HUDEP-2 (cell line): Measurements from ENCODE around the gene TMEM231.
"Not testable (repeated sequence)": the region's sequence is repeated elsewhere in the genome, so short reads cannot be mapped to it uniquely, and the experiment has no call there.

Experiments
- DNase-seq, 76 experiments: peaks; one replicate each; lab custom pipeline; 2025; ENCODE audit not compliant: unreplicated experiment in 76 of 76; lab: John Stamatoyannopoulos, UW

TMEM231 gene, protein sequence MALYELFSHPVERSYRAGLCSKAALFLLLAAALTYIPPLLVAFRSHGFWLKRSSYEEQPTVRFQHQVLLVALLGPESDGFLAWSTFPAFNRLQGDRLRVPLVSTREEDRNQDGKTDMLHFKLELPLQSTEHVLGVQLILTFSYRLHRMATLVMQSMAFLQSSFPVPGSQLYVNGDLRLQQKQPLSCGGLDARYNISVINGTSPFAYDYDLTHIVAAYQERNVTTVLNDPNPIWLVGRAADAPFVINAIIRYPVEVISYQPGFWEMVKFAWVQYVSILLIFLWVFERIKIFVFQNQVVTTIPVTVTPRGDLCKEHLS

DNA sequence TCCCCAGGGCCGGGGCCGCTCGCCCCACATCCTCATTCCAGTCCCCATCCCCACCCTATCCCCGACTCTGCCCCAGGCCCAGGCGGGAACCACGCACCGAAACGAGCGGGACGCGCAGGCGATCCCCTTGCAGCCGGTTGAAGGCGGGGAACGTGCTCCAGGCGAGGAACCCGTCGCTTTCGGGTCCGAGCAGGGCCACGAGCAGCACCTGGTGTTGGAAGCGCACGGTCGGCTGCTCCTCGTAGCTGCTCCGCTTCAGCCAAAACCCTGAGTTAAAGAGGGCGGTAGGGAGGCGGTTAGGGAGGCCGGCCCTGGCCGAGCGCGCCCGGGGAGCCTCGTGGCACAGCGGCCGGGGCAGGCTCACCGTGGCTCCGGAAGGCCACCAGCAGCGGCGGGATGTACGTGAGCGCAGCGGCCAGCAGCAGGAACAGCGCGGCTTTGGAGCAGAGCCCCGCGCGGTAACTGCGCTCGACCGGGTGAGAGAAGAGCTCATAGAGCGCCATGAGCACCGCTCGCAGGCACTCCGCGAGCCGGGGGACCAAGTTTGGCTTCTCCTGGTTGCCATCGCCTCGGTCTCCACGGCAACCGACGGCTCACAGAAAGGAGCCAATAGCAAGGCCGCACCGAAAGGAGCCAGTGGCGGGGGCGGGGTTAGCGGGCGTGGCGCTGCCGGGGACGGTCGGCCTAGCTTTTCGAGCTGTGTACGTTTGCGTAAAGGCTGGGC, at the start of gene TMEM231:
TSS of gene TMEM231 (minus strand) at position 546 of the 724 bp plus-strand sequence. CDS start at position 503, 43 bp downstream.
- DNase-seq: peak; percentile 30 to 96 (median 91)

DNA sequence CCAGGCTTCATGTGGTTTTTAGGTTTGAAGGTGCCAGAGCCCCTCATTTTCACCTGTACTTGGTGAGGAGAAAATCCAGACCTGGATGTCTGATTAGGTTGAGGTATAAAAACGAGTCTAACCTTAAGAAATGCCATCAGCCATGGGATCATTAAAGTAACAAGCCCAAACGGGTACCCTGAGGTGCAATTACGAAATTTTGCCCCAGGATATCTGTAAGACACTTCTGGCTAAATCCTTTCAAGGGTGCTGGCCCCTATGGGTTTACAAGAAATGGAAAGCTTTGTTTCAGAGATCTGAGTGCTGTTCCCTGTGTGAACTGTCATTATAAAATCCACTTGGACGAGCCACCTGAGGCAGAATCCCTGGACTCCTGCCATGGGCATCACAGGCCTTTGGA, 47.2 kb upstream of the TMEM231 start:
- no peak for DNase-seq

DNA sequence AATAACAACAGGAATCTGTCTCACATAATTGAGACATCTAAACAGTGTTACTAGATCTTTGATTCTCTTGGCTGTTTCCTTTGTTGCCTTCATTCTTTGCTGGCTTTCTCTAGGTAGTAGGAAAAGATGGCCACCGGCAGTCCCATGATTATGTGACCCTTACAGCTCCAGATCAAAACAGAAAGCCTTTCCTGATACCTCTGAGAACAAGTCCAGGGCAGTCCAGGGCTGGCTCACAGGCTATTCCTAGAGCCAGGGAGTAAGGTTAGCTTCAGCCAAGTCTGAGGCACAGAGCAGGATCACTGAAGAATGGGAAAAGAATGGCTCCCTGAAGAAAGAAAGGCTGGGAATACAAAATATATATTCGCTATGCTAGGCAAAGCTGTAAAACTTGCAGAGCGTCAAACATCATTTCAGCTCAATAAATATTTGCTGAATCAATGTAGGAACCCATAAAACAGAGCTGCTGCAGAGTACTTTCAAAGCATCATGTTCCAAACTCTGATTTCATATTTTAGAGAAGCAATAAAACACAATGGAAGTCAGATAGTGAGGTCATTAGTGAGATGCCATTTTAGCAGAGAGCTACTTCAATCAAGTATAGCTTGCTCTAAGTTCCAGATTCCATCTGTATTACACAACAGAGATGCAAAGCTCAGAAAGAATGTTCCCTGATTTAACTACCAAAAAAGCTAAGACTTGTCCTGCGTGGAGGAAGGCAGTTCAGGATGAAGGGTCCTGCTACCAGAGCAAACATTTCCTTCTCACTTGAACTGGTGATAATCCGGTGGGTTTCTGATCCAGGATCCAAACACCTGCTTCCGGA, 43.6 kb upstream of the TMEM231 start:
- DNase-seq: no peak

GRCh38 chr16:75593825-75594820, 38.1 kb upstream of the TMEM231 start:
- DNase-seq: no peak

DNA sequence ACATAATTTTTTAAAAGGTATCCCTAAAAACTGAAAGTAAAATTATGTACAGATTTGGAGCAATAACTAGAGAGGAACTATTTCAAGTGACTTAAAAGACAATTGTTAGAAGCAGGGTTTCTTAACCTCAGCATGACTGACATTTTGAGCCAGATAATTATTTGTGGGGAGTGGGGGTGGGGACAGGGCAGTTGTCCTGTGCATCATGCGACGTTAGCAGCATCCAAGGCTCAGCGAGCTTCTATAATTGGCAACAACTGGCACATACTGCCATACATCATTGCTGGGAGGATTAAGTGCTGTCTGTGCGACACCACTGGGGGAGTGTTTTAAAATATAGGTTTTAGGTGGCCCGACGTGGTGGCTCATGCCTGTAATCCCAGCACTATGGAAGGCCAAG, 37.3 kb upstream of the TMEM231 start:
- no peak for DNase-seq

DNA sequence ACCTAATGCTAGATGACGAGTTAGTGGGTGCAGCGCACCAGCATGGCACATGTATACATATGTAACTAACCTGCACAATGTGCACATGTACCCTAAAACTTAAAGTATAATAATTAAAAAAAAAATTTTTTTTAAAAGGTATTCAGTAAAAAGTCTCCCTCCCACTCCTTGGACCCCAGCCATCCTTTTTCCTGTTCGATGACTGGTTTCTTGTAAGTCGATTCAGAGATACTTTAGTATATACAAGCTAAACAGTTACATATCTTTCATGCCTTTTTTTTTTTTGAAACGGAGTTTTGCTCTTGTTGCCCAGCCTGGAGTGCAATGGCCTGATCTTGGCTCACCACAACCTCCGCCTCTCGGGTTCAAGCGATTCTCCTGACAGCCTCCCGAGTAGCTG, 35.9 kb upstream of the TMEM231 start:
- not testable (repeated sequence) for DNase-seq

DNA sequence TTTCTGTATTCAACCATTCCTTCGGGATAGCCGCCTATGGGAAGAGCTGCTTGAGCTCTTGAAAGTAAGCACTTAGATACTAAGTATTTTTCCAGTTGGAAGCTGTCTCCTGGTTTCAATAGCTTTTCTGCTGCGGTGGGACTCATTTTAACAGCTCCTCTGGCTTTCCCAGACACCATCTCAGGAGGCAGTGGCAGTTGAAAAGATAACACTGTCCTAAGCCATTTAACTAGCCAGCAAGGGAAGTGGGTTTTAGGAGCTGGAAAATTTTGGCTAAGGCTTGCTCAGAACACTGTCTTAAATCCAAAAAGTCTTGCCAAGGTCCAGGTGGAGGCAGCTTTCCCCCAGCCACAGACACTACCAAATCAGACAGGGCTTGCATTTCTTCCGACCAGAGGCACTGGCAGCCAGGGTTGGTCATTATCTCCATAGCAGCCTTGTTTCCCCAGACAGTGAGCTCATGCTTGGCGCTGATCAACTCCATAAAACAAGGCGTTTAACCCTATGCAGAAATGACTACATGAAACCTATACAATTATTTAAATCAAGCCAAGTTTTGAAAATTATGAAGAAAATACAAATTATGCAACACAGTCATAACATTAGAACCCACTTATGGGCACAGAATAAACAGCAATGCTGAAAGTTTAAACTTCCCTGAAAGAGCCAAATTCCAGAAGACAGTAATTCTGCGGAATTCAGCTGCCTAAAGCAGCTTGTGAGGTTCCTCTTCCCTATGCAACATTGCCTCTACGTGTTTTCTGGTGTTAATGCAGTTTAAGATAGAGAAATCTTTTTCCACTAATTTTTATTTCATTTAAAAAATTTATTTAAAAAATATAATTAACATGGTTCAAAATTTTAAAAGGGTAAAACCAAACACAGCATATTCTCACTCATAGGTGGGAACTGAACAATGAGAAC, 35.1 kb upstream of the TMEM231 start:
- DNase-seq: peak in 4 of 76 experiments; percentile 5 to 12 (median 10)

DNA sequence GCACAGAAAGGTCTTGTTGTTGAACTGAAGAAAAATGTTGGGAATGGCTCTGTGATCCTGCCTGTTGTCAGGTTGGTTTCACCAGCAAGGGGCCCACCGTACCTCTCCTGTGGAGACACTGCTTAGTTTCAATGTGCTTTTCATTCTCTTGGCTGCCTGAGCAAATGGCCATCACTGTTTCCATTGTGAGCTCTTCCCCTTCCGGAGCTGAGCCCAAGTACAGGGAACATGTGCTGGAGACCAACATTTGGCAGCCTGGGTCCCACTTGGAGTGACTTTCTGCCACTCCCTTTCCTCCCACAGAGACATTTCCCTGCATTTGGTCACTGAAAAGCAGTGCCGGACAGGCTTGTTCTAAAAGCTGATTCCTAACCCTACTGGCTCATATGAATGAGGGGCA, 33.3 kb upstream of the TMEM231 start:
- DNase-seq: no peak

- DNase-seq: no peak
Measured at GRCh38 chr16:75588716-75589115, 32.7 kb upstream of the TMEM231 start.

DNA sequence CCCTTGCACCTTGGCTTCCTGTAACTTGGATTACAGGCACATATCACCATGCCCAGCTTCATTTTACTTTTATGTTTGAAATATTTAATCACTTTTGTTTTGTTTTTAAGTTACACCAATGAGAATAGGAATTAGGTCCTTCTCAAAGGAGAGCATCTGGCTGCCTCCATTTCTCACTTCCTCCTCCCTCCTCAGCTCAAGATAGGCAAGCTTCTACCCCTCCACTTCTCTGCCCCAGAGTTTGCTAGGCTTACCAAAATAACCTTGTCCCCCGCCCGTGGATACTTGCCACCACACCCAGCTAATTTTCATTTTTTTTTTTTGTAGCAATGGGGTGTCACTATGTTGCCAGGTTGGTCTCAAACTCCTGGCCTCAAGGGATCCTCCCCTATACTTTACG, 28.1 kb upstream of the TMEM231 start:
- DNase-seq: no peak

DNA sequence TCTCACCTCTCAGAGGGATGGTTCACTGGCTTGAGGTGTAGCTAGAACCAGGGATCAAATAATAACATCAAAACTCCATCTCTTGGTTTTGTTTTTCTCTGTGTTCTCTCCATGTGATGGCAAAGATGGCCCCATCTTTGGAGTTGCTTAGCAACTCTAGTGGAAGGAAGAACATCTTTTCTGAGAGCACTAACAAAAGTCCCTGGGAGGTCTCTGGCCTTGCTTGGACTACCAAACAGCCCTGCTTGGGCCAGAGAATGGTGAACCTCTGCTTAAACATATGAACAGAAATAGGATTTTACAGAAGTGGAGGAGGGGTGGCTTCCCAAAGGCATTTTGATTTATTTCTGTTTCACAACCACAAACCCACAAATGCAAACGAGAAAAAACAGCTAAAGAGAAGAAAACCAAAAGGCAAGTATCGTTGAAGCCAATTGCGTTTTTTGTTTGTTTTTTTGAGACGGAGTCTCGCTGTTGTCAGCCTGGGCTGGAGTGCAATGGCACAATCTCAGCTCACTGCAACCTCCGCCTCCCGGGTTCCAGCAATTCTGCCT, 23.3 kb upstream of the TMEM231 start:
- DNase-seq: no peak

- no peak for DNase-seq
Measured at GRCh38 chr16:75578725-75579124, 22.7 kb upstream of the TMEM231 start.

DNA sequence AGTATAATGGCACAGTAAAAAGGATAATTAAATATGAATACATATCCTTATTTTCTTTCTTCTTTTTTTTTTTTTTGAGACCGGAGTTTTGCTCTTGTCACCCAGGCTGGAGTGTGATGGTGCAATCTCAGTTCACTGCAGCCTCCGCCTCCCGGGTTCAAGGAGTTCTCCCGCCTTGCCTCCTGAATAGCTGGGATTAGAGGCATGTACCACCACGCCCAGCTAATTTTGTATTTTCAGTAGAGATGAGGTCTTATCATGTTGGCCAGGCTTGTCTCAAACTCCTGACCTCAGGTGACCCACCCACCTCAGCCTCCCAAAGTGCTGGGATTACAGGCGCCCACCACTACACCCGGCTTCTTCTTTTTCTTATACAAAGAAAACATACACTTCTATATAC, 22.2 kb upstream of the TMEM231 start:
- DNase-seq: peak in 22 of 76 experiments; percentile 4 to 54 (median 22)

- no peak for DNase-seq
Measured at GRCh38 chr16:75576384-75576811, 20.3 kb upstream of the TMEM231 start.

DNA sequence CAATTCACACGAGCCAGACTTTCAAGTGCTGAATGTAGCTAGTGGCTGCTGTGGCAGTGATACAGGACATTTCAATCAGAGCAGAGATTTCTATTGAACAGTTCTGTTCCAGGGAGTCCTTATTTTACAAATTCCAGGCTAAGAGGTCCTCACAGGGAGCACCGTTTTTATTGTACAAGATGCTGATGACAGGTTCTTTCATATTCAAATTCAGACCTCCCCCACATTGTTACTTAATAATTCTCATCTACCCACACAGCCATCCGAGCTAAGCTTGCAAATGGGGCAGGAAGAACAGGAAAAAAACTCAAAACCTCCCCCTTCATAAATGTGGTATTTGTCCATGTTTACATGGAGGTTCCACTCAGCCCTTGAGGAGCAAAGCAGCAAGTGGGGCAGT, 19.9 kb upstream of the TMEM231 start:
- DNase-seq: no peak

- no peak for DNase-seq
Measured at GRCh38 chr16:75573955-75574354, 17.9 kb upstream of the TMEM231 start.

DNA sequence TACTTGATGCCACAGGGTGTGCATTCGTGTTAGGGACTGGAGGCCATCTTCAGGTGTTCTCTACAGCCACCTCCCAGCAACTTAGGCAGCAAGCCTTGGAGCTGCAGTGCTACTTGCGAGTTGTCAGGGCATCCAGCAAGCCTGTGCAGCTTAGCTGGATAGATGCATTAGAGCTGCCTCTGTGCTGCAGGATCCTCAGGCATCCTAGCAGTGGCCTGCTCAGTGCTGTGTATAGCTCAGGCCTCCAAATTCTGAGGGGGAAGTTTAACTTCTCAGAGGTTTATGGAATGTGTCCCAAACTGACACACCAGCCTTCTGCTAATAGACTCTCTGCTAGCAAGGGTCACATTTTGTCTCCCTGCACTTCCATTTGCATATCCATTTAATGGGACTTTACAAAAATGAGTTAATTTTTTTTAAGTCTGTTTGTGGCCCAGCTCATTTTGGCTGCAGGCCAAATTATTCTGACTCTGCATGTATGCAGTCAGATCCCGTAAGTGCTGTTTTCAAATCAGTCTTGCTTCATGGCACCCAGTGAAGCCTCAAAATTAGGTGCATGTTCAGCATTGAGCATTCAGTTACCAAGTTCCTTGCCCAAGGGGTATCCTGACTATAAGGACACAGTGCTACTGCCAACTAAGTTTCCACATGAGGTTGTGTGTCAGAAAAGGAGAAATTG, 17.0 kb upstream of the TMEM231 start:
- DNase-seq: peak in 5 of 76 experiments; percentile 1 to 20 (median 10)

DNA sequence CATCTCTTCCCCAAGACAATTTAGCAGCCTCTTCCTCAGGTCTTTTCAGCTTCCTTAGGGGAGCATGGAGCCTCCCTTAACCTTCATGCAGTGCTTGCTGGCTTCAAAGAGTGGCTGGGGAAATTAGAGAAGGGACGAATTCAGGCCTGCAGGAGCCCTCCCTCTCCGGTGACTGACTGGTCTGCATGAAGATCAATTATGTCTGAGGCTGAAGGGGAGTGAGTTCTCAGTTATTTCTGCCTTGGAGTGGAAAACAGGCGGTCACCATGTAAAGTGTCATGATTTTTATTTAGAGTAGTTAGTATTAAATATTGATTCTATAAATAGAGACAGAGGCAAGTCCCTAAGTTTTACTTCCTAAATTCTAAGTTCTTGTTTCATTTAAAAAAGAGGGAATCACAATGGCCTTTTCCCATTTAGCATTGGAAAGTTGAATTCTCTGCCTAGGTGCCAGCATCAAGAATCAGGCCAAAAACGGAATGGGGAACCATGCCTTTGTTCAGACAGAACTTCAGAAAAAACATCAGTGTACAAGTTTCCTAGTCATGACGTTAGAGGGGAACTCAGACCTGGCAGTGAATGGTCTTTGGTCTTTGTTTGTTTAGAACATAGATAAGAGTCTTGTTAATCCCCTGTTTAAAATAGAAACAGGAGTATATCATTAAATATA, 14.5 kb upstream of the TMEM231 start:
- DNase-seq: no peak
